WERI-Rb-1 (cell line): ENCODE results near the gene VWCE.
"Not testable (repeated sequence)": the region's sequence is repeated elsewhere in the genome, so short reads cannot be mapped to it uniquely, and the experiment has no call there.

Experiments
- DNase-seq: peaks from one replicate; pipeline ENCODE4 v3.0.0-alpha.2; 2020
- H3K27ac ChIP-seq: fragments of 250-450 bp; sonication (Bioruptor Pico); 2 replicates; pipeline ENCODE4 v1.5.1; 2020; ENCODE audit warnings: mild to moderate bottlenecking, moderate library complexity
- H3K27me3 ChIP-seq: fragments of 250-450 bp; sonication (Bioruptor Pico); 2 replicates; pipeline ENCODE4 v1.5.1; 2021; ENCODE audit warnings: mild to moderate bottlenecking, low read depth, moderate library complexity; ENCODE audit not compliant: insufficient read depth, severe bottlenecking
- H3K36me3 ChIP-seq: fragments of 250-450 bp; sonication (Bioruptor Pico); 2 replicates; pipeline ENCODE4 v1.5.1; 2020; ENCODE audit warnings: mild to moderate bottlenecking, moderate library complexity
- H3K4me3 ChIP-seq: 2 replicates; pipeline ENCODE4 v1.5.1; 2011; ENCODE audit warnings: low read depth, mild to moderate bottlenecking, control low read depth, low read length
- H3K9me3 ChIP-seq: fragments of 250-450 bp; sonication (Bioruptor Pico); 2 replicates; pipeline ENCODE4 v1.5.1; 2021; ENCODE audit warnings: mild to moderate bottlenecking, moderate library complexity; ENCODE audit not compliant: severe bottlenecking

Gene VWCE

DNA sequence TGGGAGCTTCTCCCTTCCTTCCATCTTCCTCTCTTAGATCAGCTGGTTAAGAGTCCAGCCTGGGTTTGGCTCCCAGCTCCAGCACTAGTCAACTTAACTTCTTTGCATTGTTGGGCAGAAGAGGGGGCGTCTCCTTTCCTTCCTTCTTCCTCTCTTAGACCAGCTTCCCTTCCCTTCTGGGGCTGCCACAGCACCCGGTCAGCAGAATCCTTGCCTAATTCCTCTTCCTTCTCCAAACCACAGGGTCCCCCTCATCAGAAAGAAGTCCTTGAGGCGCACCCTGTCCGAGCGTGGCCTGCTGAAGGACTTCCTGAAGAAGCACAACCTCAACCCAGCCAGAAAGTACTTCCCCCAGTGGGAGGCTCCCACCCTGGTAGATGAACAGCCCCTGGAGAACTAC, 53.6 kb downstream of the VWCE start:
- H3K4me3 ChIP-seq, H3K27me3 ChIP-seq, H3K27ac ChIP-seq, DNase-seq, H3K36me3 ChIP-seq, H3K9me3 ChIP-seq: not testable (repeated sequence)

DNA sequence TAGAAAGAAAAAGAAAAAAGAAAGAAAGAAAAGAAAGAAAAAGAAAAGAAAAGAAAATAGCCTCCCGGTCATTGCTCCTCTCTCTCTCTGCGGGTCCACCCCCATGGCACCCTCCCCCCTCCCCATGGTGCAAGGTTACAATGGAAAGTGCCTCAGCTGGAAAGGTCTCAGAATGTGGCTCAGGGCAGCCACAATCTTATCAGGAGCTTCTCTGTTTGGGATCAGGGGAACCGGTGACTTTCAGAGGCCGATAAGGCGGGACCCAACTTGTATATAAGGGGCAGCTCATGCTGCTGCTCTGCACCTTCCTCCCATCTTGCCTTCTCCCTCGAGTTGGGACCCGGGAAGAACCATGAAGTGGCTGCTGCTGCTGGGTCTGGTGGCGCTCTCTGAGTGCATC, 54.2 kb downstream of the VWCE start, which contains the start of gene PGA5:
Gene PGA5, plus strand, starts transcription at position 301 of the 400 bp plus-strand sequence. Its CDS starts 52 bp downstream, at position 353.
- not testable (repeated sequence) for H3K27ac ChIP-seq, H3K4me3 ChIP-seq, DNase-seq, H3K36me3 ChIP-seq, H3K9me3 ChIP-seq, H3K27me3 ChIP-seq

DNA sequence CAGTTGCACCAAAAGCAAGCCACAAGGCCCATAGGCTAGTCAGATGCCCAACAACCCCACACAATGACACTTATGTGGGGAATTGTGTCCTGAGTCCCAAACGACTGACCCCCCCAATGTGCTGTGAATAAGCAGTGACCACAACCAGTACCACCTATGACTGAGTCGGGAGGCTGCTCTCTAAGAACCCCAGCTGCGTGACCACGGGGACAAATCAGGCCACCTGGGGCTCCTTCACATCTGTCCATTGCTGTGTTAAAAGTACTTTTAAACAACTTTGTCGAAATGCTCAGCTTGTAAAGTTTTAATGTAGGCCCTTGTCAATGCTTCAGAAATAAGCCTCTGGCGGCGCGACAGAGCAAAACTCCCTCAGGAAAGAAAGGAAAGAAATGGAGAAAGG, 54.8 kb downstream of the VWCE start:
- not testable (repeated sequence) for H3K36me3 ChIP-seq, H3K9me3 ChIP-seq, H3K27ac ChIP-seq, H3K27me3 ChIP-seq, DNase-seq, H3K4me3 ChIP-seq

DNA sequence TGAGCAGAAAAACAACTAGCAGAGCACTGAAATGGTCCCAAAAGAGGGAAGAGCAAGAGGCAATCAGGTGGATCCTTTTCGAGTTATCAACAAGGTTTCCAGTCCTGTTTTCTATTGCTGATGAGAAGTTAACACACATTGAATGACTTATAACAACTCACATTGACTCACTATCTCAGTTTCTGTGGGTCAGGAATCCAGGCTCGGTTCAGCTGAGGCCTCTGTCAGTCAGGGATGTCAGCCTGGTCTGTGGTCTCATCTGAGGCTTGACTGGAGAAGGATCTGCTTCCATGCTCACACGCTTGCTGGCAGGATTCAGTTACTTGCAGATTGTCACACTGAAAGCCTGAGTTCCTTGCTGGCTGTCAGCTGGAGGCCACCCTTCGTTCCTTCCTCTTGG, 58.0 kb downstream of the VWCE start:
- not testable (repeated sequence) for H3K27ac ChIP-seq, H3K9me3 ChIP-seq, H3K36me3 ChIP-seq, H3K27me3 ChIP-seq, DNase-seq, H3K4me3 ChIP-seq

- not testable (repeated sequence) for H3K36me3 ChIP-seq, H3K27ac ChIP-seq, H3K9me3 ChIP-seq, H3K4me3 ChIP-seq, H3K27me3 ChIP-seq, DNase-seq
Observed at GRCh38 chr11:61232548-61233145, 62.5 kb downstream of the VWCE start.

GRCh38 chr11:61231585-61231984, 63.5 kb downstream of the VWCE start:
- not testable (repeated sequence) for DNase-seq, H3K36me3 ChIP-seq

GRCh38 chr11:61231033-61231432, 64.1 kb downstream of the VWCE start:
- H3K4me3 ChIP-seq, H3K9me3 ChIP-seq, H3K36me3 ChIP-seq, DNase-seq, H3K27ac ChIP-seq, H3K27me3 ChIP-seq: not testable (repeated sequence)

More at GRCh38 chr11:61231585-61231984, 63.5 kb downstream of the VWCE start:
- H3K27me3 ChIP-seq, H3K4me3 ChIP-seq, H3K9me3 ChIP-seq, H3K27ac ChIP-seq: not testable (repeated sequence)

- H3K27me3 ChIP-seq, H3K36me3 ChIP-seq, H3K9me3 ChIP-seq, H3K4me3 ChIP-seq, H3K27ac ChIP-seq, DNase-seq: not testable (repeated sequence)
Observed at GRCh38 chr11:61229458-61229857, 65.7 kb downstream of the VWCE start.

DNA sequence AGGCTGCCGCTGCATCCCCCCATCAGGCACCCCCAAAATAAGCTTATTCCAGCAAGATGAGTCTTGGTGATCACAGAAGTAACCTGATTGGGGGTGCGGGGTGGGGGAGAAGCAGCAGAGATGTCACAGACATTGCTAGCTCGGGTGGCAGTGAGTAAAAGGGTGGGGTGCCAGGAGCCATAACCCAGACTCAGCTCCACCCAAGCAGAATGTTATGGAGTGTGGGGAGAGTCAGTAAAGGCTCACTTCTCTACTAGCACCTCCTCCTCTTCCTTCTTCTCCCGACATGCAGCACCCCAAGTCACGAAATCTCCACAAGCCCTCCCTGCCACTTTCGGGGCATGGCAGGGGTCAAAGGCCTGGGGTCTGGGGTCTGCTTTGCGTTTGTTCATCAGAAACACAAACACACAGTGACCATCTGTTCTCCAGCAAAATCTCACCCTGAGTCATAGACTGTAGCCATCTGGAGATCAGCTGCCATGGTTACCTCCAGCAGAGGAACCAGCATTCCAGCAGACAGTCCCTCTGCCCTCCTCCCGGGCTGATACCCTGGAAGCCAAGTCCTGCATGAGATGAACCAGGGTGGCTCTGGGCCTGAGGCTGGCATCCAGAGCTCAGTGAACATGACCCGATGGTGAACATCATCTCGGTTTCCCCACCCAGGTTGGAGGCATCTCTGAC, 68.5 kb downstream of the VWCE start:
- H3K9me3 ChIP-seq, H3K27me3 ChIP-seq, H3K27ac ChIP-seq, H3K36me3 ChIP-seq, DNase-seq, H3K4me3 ChIP-seq: not testable (repeated sequence)

DNA sequence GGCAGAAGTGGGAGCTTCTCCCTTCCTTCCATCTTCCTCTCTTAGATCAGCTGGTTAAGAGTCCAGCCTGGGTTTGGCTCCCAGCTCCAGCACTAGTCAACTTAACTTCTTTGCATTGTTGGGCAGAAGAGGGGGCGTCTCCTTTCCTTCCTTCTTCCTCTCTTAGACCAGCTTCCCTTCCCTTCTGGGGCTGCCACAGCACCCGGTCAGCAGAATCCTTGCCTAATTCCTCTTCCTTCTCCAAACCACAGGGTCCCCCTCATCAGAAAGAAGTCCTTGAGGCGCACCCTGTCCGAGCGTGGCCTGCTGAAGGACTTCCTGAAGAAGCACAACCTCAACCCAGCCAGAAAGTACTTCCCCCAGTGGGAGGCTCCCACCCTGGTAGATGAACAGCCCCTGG, 72.4 kb downstream of the VWCE start:
- not testable (repeated sequence) for H3K27me3 ChIP-seq, DNase-seq, H3K4me3 ChIP-seq, H3K27ac ChIP-seq, H3K36me3 ChIP-seq, H3K9me3 ChIP-seq

GRCh38 chr11:61222047-61222446, 73.1 kb downstream of the VWCE start, which contains the start of gene PGA4:
Gene PGA4 (plus strand): TSS chr11:61222347. CDS start chr11:61222401, 54 bp downstream.
- H3K27me3 ChIP-seq, DNase-seq, H3K36me3 ChIP-seq, H3K9me3 ChIP-seq, H3K27ac ChIP-seq, H3K4me3 ChIP-seq: not testable (repeated sequence)

GRCh38 chr11:61219016-61219415, 76.1 kb downstream of the VWCE start:
- not testable (repeated sequence) for H3K27ac ChIP-seq, DNase-seq, H3K9me3 ChIP-seq, H3K4me3 ChIP-seq, H3K27me3 ChIP-seq, H3K36me3 ChIP-seq

GRCh38 chr11:61218306-61218705, 76.8 kb downstream of the VWCE start:
- not testable (repeated sequence) for H3K27me3 ChIP-seq, H3K27ac ChIP-seq, DNase-seq, H3K36me3 ChIP-seq, H3K9me3 ChIP-seq, H3K4me3 ChIP-seq

- H3K27ac ChIP-seq, H3K9me3 ChIP-seq, H3K4me3 ChIP-seq, H3K27me3 ChIP-seq, H3K36me3 ChIP-seq, DNase-seq: not testable (repeated sequence)
Observed at GRCh38 chr11:61213711-61214324, 81.3 kb downstream of the VWCE start.

DNA sequence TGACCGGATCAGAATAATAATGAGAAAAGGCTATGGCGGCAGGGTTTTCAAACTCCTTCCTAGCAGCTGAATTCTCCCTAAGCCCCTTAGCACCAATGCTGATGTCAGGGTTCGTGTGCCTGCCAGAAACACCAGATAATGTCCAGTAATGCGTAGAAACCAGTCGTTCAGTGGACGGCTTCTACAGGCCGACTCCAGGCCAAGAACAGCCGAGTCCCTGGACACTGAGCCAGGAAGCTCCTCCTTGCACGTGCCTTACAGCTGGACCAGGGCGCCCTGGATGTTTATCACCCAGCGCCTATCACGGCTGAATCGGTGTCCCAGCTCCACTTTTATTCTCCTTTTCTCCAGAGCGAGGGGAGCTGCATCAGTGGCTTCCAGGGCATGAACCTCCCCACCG, 82.9 kb downstream of the VWCE start:
- H3K27ac ChIP-seq, H3K27me3 ChIP-seq, DNase-seq, H3K9me3 ChIP-seq, H3K4me3 ChIP-seq, H3K36me3 ChIP-seq: not testable (repeated sequence)
